ENCODE data around the gene PPIL1. TPM values are rescaled to one million over a fixed set of nuclear protein-coding genes. Genes with fewer than 3 reads are reported as not detected.
A peak's percentile ranks its signal among the peaks of the same experiment; 100 is the strongest.

PPIL1 gene
- total RNA-seq, 1 donor from 2014 or later = 53.1 TPM

- Mint-ChIP-seq H3K27me3 (peaks cover 6% of the 10 kb centered on the region), H3K4me1 (ENCODE audit: low read depth) (peaks cover 7% of the 10 kb centered on the region), H3K36me3 (ENCODE audit: insufficient read depth) (no peaks in the 10 kb centered on the region), H3K9me3 (ENCODE audit: low read depth) (no peaks in the 10 kb centered on the region), H3K4me3 (ENCODE audit: low read depth) (no peak overlapping the region), H3K27ac (no peak overlapping the region)
- TF ChIP-seq CTCF (IDR thresholded peaks at IDR 0.05; ENCODE audit: unreplicated experiment) = no peak
- no peak for DNase-seq (ENCODE audit: low spot score, unreplicated experiment)
Measured at GRCh38 chr6:36823421-36824096, 51.0 kb downstream of the PPIL1 start.

- no peak for TF ChIP-seq CTCF (IDR thresholded peaks at IDR 0.05; ENCODE audit: unreplicated experiment)
- no peak for DNase-seq (ENCODE audit: low spot score, unreplicated experiment)
- H3K27me3 Mint-ChIP-seq = peaks cover 6% of the 10 kb centered on the region
- no peak overlapping the region for H3K4me3 Mint-ChIP-seq (ENCODE audit: low read depth)
- H3K36me3 Mint-ChIP-seq (ENCODE audit: insufficient read depth) = no peaks in the 10 kb centered on the region
- no peaks in the 10 kb centered on the region for H3K9me3 Mint-ChIP-seq (ENCODE audit: low read depth)
- H3K4me1 Mint-ChIP-seq (ENCODE audit: low read depth) = peaks cover 7% of the 10 kb centered on the region
- peak overlapping the region; percentile 56 for H3K27ac Mint-ChIP-seq
Measured at GRCh38 chr6:36822506-36823269, 51.9 kb downstream of the PPIL1 start.

GRCh38 chr6:36821581-36822335 lies 52.8 kb downstream of the PPIL1 start:
- no peak for DNase-seq (ENCODE audit: low spot score, unreplicated experiment)
- no peak overlapping the region for H3K4me3 Mint-ChIP-seq (ENCODE audit: low read depth)
- TF ChIP-seq CTCF (IDR thresholded peaks at IDR 0.05; ENCODE audit: unreplicated experiment) = no peak
- H3K27me3 Mint-ChIP-seq = peaks cover 5% of the 10 kb centered on the region
- no peaks in the 10 kb centered on the region for H3K36me3 Mint-ChIP-seq (ENCODE audit: insufficient read depth)
- H3K4me1 Mint-ChIP-seq (ENCODE audit: low read depth) = peaks cover 7% of the 10 kb centered on the region
- H3K9me3 Mint-ChIP-seq (ENCODE audit: low read depth) = no peaks in the 10 kb centered on the region
- H3K27ac Mint-ChIP-seq = no peak overlapping the region

- no peak for DNase-seq (ENCODE audit: low spot score, unreplicated experiment)
- Mint-ChIP-seq H3K36me3 (ENCODE audit: insufficient read depth) (no peaks in the 10 kb centered on the region), H3K27ac (no peak overlapping the region), H3K4me1 (ENCODE audit: low read depth) (peaks cover 7% of the 10 kb centered on the region), H3K4me3 (ENCODE audit: low read depth) (no peak overlapping the region), H3K27me3 (peaks cover 5% of the 10 kb centered on the region), H3K9me3 (ENCODE audit: low read depth) (no peaks in the 10 kb centered on the region)
- no peak for TF ChIP-seq CTCF (IDR thresholded peaks at IDR 0.05; ENCODE audit: unreplicated experiment)
Measured at GRCh38 chr6:36820700-36821580, 53.7 kb downstream of the PPIL1 start.
